Umbilical cord (tissue), 2 donors: ENCODE data around the gene MUS81. TPM values are rescaled to one million over a fixed set of nuclear protein-coding genes. Genes with fewer than 3 reads are reported as not detected.
"Not testable (repeated sequence)": the region's sequence is repeated elsewhere in the genome, so short reads cannot be mapped to it uniquely, and the experiment has no call there.

ENCODE experiments used
- DNase-seq: peaks from one replicate; pipeline ENCODE4 v3.0.0-alpha.2; 2015; ENCODE audit warnings: low spot score
- total RNA-seq: library from RNA; depleted of rRNA; stranded (reverse); fragments of >200 nt; gene quantifications from one replicate; pipeline ENCODE4 v1.2.3, GENCODE V29; 2014; ENCODE audit warnings: low replicate concordance; ENCODE audit not compliant: insufficient read depth

MUS81 gene, protein sequence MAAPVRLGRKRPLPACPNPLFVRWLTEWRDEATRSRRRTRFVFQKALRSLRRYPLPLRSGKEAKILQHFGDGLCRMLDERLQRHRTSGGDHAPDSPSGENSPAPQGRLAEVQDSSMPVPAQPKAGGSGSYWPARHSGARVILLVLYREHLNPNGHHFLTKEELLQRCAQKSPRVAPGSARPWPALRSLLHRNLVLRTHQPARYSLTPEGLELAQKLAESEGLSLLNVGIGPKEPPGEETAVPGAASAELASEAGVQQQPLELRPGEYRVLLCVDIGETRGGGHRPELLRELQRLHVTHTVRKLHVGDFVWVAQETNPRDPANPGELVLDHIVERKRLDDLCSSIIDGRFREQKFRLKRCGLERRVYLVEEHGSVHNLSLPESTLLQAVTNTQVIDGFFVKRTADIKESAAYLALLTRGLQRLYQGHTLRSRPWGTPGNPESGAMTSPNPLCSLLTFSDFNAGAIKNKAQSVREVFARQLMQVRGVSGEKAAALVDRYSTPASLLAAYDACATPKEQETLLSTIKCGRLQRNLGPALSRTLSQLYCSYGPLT
- total RNA-seq, result 38.3 TPM

GRCh38 chr11:65860278-65861164 is at the start of gene MUS81:
Gene MUS81, plus strand, starts transcription at chr11:65860433. Its CDS starts 321 bp downstream, at chr11:65860754.
- DNase-seq, result peak; percentile 99

- no peak for DNase-seq
Measured at GRCh38 chr11:65811764-65812475, 48.3 kb upstream of the MUS81 start.

DNA sequence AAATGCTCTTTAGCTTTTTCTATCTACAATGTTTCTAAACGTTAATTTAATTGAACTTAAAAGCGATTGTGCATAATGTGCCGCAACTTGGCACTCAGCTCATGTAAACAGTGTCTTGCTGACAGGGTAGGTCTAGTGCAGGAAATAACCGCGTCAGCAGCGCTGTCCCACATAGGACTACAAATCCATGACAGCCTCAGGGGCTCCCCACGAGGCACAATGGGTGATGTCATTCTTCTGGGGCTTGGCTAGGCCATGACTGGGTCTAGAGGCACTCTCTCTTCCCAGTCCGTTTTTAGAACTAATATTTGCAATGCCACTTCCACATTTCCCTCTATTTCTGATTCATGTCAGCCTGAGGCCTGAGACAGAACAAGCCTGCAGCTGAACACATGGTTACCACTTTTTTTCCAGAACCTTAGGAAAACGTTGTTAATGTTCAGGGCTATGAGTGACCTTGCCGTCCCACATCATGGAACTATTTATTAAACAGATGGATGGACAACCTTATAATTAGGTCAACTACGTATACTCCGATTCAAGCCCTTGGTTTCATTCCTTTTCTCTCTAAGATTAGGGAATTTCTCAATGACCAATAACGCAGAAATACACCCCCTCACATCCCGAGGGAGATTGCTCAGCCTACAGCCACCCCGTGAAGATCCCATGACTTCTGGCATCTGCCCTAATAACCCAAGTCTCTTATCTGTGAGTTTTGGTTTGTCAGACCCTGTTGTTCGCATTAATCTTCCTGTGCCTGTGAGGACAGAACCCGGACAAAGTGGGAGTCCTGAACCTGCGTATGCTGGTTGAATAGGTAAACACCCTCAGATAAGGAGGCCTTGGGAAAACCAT is 45.9 kb upstream of the MUS81 start:
- peak; percentile 15 for DNase-seq

- DNase-seq, result no peak
Measured at GRCh38 chr11:65814986-65815565, 45.2 kb upstream of the MUS81 start.

- no peak for DNase-seq
Measured at GRCh38 chr11:65816696-65817095, 43.5 kb upstream of the MUS81 start.

- DNase-seq, result no peak
Measured at GRCh38 chr11:65817312-65817834, 42.9 kb upstream of the MUS81 start.

GRCh38 chr11:65817835-65818680 is 42.2 kb upstream of the MUS81 start:
- DNase-seq, result peak; percentile 88

DNA sequence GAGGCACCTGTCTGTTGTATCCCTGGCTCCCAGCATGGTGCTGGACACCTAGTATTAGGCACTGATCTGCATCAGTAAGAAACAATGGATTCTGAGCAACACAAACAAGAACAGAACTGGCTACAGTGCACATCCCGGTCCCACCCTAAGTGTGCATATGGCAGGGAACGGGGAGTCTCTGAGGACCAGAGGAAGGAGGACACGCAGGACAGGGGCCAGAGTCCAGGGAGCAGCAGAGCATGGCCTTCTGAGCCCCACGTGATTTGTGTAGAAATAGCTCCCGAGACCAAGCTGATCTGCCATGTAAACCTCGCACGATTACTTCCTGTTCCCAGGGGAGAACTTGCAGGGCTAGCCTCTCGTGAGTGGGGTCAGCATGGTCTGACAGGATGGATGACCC is 39.1 kb upstream of the MUS81 start:
- DNase-seq, result no peak

DNA sequence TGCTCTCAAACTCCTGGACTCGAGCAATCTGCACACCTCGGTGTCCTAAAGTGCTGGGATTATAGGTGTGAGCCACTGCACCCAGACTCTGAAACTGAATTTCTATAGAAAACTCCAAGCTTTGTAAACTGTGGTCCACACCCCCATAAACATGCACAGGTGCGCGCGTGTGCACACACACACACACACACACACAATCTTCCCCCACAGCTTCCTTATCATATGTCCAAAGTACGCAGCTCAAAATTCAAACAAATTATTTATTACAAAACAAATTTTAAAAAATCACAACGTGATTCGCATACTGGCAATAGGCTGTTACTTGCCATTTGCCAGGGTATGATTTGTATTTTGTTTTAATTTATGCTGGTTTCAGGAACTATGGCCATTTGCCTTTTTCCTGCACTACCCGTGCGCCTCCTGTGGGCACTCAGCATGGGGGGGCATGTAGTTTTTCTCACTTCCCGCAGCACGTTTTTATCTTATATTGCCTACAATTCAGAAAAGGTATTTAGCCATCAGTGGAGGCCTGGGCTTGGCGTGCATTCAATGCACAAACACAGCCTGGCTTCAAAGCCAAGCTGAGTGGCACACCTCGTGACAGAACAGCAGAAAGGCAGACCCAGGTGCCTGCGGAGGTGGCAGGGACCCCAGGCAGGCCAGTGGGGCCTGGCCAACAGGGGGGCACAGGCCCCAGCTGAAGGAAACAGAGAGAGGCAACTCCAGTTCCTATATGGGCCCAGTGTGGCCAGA is 37.3 kb upstream of the MUS81 start:
- no peak for DNase-seq

GRCh38 chr11:65826984-65827735 is 33.1 kb upstream of the MUS81 start:
- no peak for DNase-seq

- DNase-seq, result no peak
Measured at GRCh38 chr11:65829459-65829858, 30.8 kb upstream of the MUS81 start.

- not testable (repeated sequence) for DNase-seq
Measured at GRCh38 chr11:65832231-65832630, 28.0 kb upstream of the MUS81 start.

GRCh38 chr11:65833297-65834030 is 26.8 kb upstream of the MUS81 start, which contains the start of gene SNX32:
Gene SNX32, plus strand, starts transcription at chr11:65833963. Its CDS starts 103 bp downstream, at chr11:65834066.
- DNase-seq, result peak; percentile 96

DNA sequence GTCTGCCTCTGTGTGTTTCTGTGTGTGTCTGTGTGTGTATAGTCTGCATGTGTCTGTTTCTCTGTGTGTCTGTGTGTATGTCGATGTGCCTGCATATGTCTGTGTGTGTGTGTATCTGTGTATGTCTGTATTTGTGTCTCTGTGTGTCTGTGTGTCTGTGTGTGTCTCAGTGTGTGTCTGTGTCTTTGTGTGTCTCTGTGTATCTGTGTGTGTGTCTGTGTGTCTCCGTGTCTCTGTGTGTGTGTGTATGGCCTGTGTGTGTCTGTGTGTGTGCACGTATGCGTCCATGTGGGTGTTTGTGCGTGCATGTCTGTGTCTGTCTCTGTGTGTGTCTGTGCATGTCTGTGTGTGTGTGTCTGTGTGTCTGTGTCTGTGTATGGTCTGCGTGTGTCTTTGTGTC is 26.0 kb upstream of the MUS81 start:
- no peak for DNase-seq

DNA sequence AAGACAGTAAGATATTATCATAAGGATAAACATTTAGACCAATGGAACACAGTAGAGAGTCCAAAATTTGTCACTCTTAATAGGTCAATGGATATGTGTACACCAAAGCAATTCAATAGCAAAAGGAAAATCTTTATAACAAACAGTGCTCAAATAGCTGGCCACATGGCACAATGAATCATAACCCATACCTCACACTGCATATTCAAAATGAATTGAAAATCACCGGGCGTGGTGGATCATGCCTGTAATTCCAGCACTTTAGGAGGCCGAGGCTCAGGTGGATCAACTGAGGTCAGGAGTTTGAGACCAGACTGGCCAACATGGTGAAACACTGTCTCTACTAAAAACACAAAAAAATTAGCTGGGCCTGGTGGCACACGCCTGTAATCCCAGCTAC is 18.1 kb upstream of the MUS81 start:
- DNase-seq, result no peak

- no peak for DNase-seq
Measured at GRCh38 chr11:65843811-65844210, 16.4 kb upstream of the MUS81 start.
